Hematopoietic multipotent progenitor cell (in vitro differentiated cells): ENCODE results near the gene NELL2. TPM values are rescaled to one million over a fixed set of nuclear protein-coding genes. Genes with fewer than 3 reads are reported as not detected.

Experiments used
- DNase-seq, 3 donors: peaks; one replicate each; pipeline ENCODE4 v3.0.0-alpha.2; 2011 to 2015; ENCODE audit warnings: low read depth in 2 of 3, low spot score in 2 of 3
- small RNA-seq: library from RNA; depleted of rRNA; stranded (forward); fragments of <200 nt; gene quantifications from one replicate; pipeline ENCODE3, GENCODE V24; 2012
- total RNA-seq: library from RNA; depleted of rRNA; stranded (reverse); fragments of >200 nt; gene quantifications from one replicate; pipeline ENCODE4 v1.2.3, GENCODE V29; 2012

Gene NELL2
- total RNA-seq, 1 donor, result under 0.01 TPM

DNA sequence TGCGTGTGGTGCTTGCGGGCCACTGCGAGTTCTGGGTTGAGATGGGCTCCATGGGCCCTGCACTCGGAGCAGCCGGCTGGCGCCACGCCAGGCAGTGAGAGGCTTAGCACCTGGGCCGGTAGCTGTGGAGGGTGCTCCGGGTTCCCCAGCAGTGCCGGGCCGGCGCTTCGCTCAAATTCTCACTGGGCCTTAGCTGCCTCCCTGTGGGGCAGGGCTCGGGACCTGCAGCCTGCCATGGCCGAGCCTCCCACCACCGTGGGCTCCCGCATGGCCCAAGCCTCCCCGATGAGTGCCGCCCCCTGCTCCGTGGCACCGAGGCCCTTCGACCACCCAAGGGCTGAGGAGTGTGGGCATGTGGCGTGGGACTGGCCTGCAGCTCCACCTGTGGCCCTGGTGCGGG, 375.7 kb downstream of the NELL2 start:
- DNase-seq, result no peak

DNA sequence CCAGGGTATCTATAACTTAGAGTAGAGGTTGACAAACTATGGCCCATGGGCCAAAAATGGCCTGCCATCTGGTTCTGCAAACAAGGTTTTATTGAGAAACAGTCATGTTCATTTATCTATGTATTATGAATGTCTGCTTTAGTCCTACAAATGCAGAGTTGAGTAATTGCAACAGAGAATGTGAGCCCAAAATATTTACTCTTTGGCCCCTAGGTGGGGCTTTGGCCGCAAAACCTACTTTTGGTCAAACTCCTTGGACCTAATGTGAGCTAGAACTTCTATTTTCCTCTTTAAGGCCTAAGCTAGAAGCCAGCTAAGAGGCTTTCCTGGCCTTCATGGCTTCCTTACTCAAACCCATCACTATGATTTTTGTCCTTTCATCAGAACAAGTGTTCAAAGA, 379.1 kb downstream of the NELL2 start:
- no peak for DNase-seq

DNA sequence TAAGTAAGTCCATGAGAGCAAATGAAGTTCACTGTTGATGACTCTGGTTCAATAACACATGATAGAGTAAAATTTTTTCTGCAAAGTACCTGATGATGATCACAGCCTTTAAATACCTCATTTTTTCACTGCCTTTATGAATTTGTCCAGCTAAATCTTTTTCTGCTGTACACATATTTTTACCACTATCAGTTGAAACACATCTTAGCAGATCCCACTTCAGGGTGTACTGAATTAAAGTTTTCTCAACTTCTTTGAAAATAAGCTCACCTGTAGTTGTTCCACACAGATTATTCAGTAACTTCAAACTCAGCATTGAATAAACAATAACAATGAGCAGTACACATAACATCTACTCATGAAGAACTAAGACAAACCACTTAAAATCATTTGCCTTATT, 385.9 kb downstream of the NELL2 start:
- no peak for DNase-seq

DNA sequence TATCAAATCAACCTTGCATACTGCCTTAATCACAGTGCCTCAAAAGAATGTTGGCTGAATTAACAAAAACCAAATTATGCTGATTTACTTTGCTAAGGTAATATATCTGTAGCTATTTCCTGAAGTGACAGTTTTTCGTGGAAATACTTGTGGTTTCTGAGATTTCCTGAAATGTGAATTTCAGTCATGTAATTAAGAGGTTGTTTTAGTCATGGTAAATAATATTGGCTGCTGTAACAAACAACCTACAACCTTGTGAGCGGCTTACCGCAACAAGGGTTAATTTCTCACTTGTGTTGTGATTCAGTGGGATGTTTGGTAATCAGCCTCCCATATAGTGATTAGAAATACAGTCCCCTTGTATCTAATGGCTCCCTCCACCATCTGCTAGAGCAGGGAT, 387.9 kb downstream of the NELL2 start:
- DNase-seq, result no peak

DNA sequence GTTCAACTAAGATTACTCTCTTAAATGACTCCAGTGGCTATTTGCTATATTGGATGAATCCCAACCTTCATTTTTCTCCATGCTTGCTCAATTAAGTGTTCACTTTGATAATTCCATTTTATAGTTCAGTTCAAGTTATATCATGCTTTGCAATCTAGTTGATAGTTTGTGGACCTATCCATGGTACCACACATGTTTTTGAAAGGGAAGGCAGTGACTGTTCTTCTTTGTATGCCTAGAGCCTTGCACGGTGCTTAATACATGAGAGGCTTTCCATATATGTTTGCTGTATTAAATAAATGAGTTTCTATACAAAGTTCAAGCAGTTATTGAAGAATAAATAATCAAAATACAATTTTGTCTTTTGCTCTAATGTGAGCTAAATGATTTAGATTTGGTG, 391.3 kb downstream of the NELL2 start:
- DNase-seq, result no peak

DNA sequence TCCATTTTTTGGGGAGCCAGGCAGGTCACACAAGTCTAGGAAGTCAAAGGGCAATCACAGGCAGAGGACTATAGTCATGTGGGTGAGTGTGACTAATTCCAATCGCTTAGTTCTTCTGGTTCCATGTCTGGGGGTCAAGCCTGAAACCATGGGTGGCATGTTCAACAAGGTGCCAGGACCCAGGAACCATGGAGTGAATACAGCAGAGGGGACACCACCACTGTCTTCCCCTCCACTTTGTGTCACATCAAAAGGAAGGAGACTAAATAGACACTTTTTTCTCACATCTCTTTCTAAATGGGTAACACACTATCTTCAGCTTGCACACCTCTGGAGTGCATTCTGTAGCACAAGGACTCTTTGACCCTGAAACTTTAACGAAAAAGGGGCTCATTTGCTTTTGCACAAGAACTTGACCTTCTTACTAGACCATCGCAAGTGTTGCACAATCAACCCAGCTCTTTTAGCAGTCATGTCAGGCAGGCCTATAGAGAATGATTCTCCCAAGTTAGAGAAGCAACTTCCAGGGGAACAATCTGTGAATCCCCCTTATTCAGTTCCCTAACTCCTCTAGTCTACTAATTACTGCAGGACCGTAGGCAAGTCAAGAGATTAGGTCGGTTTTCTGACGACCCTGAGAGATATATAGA, 398.7 kb downstream of the NELL2 start:
- DNase-seq, result no peak

DNA sequence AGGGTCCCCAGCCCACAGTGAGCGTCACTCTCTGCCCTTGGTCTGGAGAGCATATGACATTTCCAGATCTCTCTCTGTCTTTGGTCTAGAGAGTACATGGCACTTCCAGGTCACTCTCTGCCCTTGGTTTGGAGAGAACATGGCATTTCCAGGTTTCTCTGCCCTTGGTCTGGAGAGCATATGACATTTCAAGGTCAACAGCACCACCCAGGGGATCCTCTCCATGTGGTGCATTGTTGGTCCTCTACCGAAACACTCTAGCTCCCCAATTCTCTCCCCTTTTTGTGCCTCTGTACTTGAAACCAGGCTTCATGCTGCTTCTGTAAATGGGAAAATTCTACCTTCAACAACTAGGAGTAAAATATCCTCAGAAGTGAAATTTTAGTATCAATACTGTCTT, 399.4 kb downstream of the NELL2 start:
- no peak for DNase-seq

DNA sequence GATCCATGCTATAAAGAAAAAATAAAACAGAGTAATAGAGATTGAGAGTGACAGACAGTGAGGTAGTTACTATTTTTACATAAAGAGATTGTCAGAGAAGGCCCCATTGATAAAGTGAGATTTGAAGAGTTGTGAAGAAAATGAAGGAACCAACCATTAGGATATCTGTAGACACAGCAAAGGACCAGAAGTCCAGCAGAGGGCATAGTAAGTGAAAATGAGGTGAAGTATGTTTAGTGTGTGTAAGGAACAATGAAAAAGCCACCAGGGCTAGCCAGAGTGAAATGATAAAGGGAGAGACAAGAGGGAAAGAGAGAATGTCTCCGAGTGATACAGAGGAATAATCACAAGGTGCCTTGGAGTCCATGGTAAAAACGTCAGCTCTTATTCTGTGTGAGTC, 411.0 kb downstream of the NELL2 start:
- DNase-seq, result no peak

DNA sequence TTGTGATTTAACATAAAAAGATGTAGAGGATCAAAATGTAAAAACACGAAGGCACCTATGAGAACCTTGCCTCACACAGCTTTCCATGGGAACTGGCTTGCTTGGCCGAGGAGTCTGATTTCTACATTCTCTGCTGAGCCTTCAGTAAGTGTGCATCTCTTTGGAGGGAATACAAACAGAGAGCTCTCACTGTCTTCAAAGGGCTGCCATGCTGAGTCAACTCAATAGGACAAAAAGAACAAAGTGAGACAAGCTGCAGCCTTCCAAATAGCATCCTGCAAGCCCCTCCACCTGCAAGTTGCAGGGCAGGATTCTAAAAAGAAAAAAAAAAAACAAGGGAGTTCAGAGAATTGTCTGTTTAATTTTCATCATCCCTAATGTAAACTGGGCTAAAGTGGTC, 411.9 kb downstream of the NELL2 start:
- no peak for DNase-seq

DNA sequence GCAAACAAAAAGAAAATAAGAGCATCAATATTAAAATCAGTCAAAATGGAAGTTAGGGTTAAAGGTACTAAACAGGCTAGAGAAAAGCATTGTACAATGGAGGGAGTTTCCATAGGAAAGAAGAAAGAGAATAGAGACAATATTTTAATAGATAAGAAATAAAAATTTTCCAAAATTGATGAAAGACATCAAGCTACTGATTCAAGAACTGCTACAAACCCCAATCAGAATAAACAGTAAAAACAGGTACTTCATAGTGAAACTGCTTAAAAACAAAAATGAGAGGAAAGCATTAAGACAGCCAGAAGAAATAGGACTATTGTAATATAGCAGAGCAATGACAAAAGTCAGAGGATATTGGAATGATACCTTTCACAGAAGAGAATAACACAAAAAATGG, 413.4 kb downstream of the NELL2 start:
- DNase-seq, result no peak

DNA sequence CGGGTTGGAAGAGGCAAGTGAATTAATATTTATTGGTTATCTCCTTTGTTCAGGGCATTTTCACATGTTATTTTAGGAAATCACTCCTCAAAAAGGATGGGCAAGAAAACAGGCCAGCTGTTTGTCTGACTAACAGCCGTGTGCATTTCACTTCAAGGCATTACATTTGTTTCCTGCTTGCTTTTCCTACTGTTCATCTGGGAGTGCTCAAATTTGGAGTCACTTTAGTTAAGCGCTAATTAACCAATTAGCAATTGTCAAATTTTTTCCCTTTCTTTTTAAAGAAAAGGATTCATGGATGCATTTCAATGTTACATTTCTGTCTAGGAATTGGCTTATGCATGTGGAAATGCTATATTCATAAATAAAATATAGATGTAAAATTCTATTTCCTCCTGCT, 415.9 kb downstream of the NELL2 start:
- no peak for DNase-seq

DNA sequence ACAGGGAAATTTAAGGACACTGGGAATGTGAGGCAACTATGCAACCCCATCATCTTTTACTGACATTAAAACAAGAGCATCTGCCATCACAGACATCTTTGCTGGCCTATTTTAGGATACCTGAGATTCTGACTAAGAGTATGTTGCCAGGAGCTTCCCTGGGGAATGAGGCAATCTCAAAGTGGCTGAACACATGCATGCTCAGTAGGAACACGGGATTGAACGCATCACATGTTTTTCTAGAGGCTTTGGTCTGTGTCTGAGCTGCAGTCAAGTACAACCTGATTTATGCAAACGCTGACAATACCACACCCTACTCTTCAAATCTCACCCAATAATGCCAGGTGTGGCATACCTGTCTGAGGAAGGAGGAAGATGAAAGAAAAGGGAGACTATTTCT, 416.5 kb downstream of the NELL2 start:
- DNase-seq, result no peak

Small RNA genes lying within 50 kb of the gene (small RNA-seq; reads per million reads assigned to genes)
- gene RF00019, result not detected

Other genes with a start within 250 kb of the NELL2 start
- not detected for gene DBX2, start 174.8 kb upstream of the NELL2 start, total RNA-seq